Kidney capillary endothelial cell (primary cell): ENCODE data around the gene KAT8.

Experiments used
- DNase-seq: peaks from one replicate; pipeline ENCODE4 v3.0.0-alpha.2; 2018; ENCODE audit warnings: low spot score

The KAT8 gene

DNA sequence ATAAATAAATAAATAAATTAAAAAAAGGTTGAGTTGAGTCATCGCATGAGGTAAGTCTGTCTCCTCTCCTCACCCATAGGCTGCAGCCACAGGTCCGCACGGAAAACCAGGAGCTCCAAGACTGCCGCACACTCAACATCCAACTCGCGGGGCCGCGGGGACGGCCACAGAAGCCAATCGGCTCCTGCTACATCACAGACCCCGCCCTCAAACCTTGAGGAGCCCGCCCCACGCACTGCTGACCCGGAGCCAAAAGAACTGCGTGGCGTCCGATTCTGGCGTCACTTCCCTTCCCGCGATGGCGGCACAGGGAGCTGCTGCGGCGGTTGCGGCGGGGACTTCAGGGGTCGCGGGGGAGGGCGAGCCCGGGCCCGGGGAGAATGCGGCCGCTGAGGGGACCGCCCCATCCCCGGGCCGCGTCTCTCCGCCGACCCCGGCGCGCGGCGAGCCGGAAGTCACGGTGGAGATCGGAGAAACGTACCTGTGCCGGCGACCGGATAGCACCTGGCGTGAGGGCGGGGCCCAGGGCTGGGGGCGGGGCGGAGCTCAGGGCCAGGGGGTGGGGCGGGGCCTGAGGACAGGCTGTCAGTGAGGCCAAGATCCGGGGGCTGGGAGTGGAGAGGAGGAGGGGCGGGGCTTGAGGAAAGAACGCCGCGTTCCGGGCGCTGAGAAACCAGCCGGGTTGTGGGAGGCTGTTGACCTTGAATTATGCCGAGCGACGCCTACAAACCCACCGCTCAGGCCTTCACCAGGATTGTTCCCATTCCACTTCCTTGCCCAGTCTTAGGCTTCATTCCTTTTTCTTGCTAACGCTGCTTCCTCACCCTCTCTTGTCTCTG is at the start of gene KAT8:
TSS of gene KAT8 (plus strand) at position 281 of the 839 bp plus-strand sequence. CDS start at position 299, 18 bp downstream.
- DNase-seq, result peak; percentile 95

DNA sequence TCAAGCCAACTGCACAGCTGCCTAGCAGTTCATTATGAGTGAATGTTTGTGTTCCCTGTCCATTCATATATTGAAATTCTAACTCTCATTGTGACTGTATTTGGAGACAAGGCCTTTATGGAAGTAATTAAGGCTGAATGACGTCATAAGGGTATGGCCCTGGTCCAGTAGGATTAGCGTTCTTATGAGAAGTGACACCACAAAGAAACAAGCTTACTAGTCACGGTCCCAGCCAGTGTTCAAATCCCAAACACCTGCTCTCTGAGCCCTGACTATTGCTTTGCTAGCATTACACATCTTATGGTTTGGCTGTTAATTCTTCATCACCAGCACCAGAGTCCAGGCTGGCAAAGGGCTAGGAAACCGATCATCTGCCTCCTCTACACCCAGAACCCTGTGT is 45.6 kb upstream of the KAT8 start:
- no peak for DNase-seq

DNA sequence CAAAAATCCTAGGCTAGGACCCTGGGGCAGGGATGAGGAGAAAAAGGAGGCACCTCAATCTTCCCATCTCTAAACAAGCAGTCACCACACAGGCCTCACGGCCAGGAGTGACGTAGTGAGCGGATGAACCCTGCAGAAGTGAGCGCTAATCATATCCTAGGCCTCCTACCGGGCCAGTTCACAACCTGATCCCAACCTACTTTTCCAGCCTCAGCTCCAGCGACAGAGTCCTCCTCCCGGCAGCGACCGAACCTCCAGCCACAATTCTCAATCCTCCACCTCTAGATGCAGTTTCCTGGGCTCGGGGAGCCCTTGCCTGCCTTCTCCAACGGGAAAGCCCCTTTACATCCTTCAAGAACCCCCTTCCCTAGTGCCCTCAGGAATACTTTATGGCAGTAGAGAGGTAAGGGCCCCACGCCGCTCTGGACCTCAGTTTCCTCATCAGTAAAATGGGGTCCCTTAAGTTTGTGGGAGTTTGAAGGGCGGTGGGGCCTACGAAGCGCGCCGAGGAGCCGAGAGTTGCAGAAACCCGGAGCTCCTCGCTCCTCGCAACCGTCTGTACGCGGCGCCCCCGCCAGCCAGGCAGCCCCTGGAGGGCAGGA is 44.8 kb upstream of the KAT8 start:
- DNase-seq, result peak; percentile 18

DNA sequence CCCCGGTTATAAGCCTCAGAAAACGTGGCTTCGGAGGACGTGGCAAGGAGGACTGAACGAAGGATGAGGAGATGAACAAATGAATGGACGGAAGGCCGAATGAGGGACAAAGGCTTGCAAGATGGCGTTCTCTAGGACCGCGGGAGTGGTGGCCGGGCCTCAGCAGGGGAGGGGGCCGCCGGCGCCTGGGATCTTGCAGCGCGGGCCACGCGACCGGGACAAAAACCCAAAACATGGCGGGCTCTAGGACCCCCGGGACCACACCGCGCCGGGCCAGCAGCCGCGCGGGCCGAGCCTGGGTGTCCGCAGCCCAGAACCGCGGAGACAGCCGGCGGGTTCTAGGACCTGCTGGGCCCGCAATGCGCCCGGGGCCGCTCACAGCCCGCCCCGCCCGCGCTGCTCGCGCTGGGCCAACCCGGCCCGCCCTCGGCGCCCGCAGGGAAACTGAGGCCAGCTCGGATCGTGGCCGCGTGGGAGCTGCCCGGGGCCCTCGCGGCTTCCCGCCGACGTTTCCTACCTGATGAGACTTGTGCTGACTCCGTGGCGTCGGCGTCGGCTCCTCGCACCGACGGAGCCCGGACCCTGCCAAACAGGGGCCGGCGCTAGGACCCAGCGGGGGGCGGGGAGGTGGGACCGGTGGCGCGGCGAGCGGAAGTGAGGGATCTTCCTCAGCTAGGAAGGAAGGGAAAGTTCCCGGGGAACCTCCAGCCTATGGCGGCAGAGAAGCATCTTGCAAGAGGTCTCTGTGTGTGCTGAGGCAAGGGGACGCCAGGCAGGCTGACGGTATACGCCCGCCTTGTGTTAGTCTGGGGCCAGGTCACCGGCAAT is 44.1 kb upstream of the KAT8 start:
- DNase-seq, result peak; percentile 79

DNA sequence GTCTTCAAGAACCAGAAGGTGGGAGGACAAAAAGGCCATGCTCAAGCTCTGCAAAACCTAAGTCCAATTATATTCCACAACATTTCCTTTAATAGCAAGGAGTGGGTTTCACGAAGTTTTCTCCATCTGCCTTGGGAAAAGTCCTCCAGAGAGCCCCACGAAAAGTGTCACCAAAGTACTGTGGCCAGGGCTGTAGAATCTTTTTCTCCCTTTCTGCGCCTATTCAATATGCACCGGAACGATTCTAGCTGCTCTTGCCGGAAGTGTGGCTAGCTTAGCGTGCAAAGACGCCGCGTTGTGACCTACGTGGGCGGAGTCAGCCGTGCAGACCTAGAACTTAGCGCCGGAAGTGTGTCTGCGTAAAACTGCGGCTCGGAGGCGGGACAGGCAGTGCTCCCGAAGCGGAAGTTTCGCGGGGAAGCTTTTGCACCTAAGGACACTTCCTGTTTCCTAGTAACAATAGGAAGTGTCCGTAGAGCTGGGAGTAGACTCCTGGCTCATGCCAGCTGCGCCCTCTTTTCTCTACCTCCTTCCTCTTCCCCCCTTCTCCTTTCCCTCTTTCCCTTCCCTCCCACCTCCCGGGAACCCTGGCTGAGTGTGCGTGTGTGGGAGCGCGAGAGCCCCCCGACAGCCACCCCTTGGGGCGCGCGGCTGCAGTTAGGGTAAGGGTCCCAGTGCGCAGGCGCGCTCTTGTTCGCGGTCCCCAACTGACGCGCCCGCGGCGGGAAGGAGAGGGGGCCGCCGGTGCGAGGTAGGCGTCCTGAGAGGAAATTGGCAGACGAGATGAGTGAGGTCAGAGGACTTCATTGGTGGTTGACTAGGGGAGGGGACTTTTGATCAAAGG is 43.3 kb upstream of the KAT8 start, which contains the start of the genes ZNF646 and ZNF668:
TSS of gene ZNF646 (plus strand) at position 453 of the 844 bp plus-strand sequence. CDS start 1,903 bp downstream, outside the sequence.
TSS of gene ZNF668 (minus strand) at position 271 of the 844 bp plus-strand sequence. CDS start 9,781 bp downstream, outside the sequence.
- DNase-seq, result peak; percentile 99

DNA sequence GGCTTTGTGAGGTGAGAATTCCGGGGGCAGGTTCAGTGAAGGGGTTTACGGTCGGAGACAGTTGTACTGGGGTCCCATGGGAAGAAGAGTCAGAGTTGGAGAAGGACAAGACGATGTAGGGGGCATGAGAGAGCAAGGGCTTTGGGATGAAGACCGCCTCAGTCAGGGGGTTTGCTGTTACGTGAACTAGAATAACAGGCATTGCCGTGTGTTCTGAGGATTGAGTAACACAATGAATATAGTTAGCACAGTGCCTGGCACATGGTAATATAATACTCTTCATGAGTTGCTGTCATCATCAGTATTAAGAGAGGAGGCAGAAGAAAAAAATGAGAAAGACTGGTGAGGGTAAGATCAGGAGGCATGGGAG is 42.7 kb upstream of the KAT8 start:
- DNase-seq, result peak; percentile 13

DNA sequence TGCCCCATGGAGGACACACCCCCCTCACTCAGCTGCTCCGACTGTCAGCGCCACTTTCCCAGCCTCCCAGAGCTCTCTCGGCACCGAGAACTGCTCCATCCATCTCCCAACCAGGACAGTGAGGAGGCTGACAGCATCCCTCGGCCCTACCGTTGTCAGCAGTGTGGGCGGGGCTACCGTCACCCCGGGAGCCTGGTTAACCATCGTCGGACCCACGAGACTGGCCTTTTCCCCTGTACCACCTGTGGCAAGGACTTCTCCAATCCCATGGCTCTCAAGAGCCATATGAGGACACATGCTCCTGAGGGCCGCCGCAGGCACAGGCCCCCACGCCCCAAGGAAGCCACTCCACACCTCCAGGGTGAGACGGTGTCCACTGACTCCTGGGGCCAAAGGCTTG is 41.1 kb upstream of the KAT8 start:
- DNase-seq, result no peak

DNA sequence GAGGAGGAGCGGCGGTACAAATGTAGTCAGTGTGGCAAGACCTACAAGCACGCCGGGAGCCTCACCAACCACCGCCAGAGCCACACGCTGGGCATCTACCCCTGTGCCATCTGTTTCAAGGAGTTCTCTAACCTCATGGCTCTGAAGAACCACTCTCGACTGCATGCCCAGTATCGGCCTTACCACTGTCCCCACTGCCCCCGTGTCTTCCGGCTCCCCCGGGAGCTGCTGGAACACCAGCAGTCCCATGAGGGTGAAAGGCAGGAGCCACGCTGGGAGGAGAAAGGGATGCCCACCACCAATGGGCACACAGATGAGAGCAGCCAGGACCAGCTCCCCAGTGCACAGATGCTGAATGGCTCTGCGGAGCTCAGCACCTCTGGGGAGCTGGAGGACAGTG is 40.4 kb upstream of the KAT8 start:
- DNase-seq, result no peak

DNA sequence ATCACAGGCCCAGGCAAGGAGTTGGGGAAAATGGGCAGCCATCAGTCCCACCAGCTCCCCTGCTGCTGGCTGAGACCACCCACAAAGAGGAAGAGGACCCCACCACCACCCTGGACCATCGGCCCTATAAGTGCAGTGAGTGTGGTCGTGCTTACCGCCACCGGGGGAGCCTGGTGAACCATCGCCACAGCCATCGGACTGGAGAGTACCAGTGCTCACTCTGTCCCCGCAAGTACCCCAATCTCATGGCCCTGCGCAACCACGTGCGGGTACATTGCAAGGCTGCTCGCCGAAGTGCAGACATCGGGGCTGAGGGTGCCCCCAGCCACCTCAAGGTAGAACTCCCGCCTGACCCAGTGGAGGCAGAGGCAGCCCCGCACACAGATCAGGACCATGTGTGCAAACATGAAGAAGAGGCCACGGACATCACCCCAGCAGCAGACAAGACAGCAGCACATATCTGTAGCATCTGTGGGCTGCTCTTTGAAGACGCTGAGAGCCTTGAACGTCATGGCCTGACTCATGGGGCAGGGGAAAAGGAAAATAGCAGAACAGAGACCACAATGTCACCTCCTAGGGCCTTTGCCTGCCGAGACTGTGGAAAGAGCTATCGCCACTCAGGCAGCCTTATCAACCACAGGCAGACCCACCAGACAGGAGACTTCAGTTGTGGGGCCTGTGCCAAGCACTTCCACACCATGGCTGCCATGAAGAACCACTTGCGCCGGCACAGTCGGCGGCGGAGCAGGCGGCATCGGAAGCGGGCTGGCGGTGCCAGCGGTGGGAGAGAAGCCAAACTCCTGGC is 39.7 kb upstream of the KAT8 start:
- no peak for DNase-seq

DNA sequence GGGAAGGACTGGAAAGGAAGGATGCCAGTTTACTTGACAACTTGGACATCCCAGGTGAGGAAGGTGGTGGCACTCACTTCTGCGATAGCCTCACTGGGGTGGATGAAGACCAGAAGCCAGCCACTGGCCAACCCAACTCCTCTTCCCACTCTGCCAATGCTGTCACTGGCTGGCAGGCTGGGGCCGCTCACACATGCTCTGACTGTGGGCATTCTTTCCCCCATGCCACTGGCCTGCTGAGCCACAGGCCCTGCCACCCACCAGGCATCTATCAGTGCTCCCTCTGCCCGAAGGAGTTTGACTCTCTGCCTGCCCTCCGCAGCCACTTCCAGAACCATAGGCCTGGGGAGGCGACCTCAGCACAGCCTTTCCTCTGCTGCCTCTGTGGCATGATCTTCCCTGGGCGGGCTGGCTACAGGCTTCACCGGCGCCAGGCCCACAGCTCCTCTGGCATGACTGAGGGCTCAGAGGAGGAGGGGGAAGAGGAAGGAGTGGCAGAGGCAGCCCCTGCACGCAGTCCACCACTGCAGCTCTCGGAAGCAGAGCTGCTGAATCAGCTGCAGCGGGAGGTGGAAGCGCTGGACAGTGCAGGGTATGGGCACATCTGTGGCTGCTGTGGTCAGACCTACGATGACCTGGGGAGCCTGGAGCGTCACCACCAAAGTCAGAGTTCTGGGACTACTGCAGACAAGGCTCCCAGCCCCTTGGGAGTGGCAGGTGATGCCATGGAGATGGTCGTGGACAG is 38.7 kb upstream of the KAT8 start:
- DNase-seq, result no peak

DNA sequence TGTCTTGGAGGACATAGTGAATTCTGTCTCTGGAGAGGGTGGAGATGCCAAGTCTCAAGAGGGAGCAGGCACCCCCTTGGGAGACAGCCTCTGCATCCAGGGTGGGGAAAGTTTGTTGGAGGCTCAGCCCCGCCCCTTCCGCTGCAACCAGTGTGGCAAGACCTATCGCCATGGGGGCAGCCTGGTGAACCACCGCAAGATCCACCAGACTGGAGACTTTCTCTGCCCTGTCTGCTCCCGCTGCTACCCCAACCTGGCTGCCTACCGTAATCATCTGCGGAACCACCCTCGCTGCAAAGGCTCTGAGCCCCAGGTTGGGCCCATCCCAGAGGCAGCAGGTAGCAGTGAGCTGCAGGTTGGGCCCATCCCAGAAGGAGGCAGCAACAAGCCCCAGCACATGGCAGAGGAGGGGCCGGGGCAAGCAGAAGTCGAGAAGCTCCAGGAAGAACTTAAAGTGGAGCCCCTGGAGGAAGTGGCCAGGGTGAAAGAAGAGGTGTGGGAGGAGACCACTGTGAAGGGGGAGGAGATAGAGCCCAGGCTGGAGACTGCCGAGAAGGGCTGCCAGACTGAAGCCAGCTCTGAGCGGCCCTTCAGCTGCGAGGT is 38.0 kb upstream of the KAT8 start:
- no peak for DNase-seq

DNA sequence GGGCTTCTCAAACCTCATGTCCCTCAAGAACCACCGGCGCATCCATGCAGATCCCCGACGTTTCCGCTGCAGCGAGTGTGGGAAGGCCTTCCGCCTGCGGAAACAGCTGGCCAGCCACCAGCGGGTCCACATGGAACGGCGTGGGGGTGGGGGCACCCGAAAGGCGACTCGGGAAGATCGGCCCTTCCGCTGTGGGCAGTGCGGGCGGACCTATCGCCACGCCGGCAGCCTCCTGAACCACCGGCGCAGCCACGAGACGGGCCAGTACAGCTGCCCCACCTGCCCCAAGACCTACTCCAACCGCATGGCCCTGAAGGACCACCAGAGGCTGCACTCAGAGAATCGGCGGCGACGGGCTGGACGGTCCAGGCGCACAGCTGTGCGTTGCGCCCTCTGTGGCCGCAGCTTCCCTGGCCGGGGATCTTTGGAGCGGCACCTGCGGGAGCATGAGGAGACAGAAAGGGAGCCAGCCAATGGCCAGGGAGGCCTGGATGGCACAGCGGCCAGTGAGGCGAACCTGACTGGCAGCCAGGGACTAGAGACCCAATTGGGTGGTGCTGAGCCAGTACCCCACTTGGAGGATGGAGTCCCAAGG is 37.3 kb upstream of the KAT8 start:
- DNase-seq, result no peak

DNA sequence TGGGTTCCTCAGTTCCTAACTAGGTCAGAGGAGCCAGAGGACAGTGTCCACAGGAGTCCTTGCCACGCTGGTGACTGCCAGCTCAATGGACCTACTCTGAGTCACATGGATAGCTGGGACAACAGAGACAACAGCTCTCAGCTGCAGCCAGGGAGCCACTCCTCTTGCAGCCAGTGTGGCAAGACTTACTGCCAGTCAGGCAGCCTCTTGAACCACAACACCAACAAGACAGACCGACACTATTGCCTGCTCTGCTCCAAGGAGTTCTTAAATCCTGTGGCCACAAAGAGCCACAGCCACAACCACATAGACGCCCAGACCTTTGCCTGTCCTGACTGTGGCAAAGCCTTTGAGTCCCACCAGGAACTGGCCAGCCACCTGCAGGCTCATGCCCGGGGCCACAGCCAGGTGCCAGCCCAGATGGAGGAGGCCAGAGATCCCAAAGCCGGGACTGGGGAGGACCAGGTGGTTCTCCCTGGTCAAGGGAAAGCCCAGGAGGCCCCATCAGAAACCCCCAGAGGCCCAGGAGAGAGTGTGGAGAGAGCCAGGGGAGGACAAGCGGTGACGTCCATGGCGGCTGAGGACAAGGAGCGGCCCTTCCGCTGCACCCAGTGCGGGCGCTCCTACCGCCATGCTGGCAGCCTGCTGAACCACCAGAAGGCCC is 36.6 kb upstream of the KAT8 start:
- no peak for DNase-seq

DNA sequence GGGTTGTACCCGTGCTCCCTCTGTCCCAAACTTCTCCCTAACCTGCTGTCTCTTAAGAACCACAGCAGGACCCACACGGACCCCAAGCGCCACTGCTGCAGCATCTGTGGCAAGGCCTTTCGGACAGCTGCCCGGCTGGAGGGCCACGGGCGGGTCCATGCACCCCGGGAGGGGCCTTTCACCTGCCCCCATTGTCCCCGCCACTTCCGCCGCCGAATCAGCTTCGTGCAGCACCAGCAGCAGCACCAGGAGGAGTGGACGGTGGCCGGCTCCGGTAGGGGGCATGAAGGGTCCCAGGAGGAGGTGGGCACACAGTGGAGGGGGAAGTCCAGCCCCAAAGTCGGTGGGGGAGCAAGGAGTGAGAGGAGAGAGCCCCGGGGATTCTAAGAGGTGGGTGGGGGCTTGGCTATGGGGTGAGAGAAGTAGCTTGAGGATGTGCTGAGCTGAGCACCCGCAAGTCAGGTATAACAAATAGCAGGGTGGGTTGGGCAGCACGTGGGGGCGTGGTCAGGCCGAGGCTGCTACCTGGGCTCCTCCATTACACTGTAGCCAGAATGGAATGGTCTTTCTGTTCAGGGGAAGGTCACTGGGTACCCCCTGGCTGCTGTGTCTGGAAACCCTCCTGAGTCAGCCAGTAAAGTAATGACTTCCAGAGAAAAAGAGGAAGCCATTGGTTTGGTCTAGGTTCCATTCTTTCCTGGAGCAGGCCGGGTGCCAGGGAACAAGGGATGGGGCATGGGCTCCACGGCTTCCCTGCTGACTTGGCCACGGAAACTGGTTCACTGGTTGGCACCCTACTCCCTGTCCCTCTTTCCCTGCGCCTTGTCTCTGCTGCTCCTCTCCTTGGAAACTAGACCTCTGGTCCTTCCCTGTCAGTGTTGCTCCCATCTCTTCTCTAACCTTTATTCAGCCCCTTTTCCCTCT is 35.8 kb upstream of the KAT8 start:
- DNase-seq, result no peak

DNA sequence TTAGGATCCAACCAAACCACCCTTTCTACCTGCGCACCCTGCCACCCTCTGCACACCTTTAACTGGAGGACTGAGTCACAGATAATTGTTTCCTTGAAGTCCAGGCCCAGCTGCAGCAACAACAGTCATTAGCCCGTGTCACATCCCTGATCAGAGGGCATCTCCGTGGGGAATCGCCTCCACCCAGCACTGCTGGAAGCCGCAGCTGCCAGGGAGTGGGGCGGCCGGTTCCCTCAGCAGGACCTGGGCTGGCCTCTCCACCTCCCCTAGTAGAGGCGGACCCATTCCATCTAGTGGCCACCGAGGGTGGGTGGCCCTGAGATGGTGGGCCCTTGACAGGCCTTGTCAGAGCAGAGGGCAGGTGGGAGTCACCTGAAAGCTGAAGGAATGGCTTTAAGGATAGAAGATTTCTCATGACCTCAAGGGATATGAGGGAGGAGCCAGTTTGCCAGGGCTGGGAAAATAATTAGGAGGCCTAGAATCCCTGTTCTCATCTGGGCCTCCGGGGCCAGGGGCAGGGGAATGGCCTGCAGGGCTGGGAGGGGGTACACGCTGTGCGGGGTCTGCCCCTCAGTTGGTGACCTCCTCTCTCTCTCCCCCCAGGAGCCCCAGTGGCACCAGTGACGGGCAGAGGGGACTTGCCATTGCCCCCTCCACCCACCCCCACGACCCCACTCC is 35.0 kb upstream of the KAT8 start:
- no peak for DNase-seq

DNA sequence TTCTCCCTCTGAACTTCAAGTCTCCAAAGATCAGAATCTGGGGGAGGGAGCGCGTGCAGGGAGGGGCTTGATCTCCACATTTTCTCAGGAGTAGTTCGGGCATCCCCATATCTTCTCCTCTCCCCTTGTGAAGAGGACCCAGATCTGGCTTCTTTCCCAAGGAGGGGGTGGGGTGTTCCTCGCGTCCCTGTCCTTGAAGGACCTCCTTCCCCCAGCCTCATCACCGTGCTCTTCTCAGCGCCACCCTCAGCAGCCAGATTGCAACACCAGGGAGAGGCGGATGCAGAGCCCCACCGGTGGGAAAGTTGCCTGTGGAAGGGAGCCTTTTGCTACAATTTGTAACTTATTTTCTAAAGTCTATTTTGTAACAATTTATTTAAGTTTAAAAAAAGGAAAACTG is 34.4 kb upstream of the KAT8 start:
- DNase-seq, result no peak

DNA sequence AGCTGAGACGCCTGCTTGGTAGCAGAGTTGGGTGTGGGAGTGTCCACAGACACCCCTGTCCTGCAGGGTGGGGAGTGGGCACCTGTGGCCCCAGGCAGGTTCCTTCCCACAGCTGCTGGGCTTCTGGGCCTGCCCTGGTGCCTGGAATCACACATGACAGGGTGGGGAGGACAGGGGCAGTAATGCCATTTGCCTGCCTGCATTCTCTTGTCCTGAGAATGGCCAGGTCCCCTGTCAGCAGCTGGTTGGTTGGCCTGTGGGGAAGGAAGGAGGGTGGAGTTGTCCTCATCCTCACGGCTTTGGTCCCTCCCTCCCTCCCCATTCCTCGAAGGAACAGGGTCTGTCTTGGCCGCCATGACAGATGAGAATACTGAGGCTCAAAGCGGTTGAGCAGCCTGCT is 33.9 kb upstream of the KAT8 start:
- DNase-seq, result no peak
